GM18870 (cell line): Measurements from ENCODE around the gene MSI2.
"Not testable (repeated sequence)": the region's sequence is repeated elsewhere in the genome, so short reads cannot be mapped to it uniquely, and the experiment has no call there.

Experiments
- ATAC-seq: cut with Tn5 transposase; IDR thresholded peaks from one replicate; pipeline ENCODE4 v1.9.1; 2021; ENCODE audit warnings: moderate library complexity; ENCODE audit not compliant: unreplicated experiment

Gene MSI2

GRCh38 chr17:57288773-57289121 lies 32.4 kb downstream of the MSI2 start:
- no peak for ATAC-seq

- ATAC-seq: no peak
These were observed 32.8 kb downstream of the MSI2 start for GRCh38 chr17:57289130-57289529.

GRCh38 chr17:57289613-57290012 lies 33.3 kb downstream of the MSI2 start:
- no peak for ATAC-seq

- no peak for ATAC-seq
These were observed 34.7 kb downstream of the MSI2 start for GRCh38 chr17:57290981-57291380.

- no peak for ATAC-seq
These were observed 35.8 kb downstream of the MSI2 start for GRCh38 chr17:57292091-57292490.

GRCh38 chr17:57293077-57293476 lies 36.8 kb downstream of the MSI2 start:
- ATAC-seq: no peak

- ATAC-seq: no peak
These were observed 37.8 kb downstream of the MSI2 start for GRCh38 chr17:57294101-57294500.

- ATAC-seq: no peak
These were observed 38.5 kb downstream of the MSI2 start for GRCh38 chr17:57294629-57295501.

- no peak for ATAC-seq
These were observed 39.3 kb downstream of the MSI2 start for GRCh38 chr17:57295526-57296023.

- ATAC-seq: no peak
These were observed 39.9 kb downstream of the MSI2 start for GRCh38 chr17:57296231-57296630.

GRCh38 chr17:57299176-57299575 lies 42.9 kb downstream of the MSI2 start:
- ATAC-seq: no peak

- not testable (repeated sequence) for ATAC-seq
These were observed 44.3 kb downstream of the MSI2 start for GRCh38 chr17:57300592-57300991.

GRCh38 chr17:57302690-57303465 lies 46.6 kb downstream of the MSI2 start:
- ATAC-seq: no peak

GRCh38 chr17:57305144-57305728 lies 48.9 kb downstream of the MSI2 start:
- ATAC-seq: no peak

- no peak for ATAC-seq
These were observed 49.7 kb downstream of the MSI2 start for GRCh38 chr17:57305908-57306504.

- no peak for ATAC-seq
These were observed 52.3 kb downstream of the MSI2 start for GRCh38 chr17:57308543-57309186.

- no peak for ATAC-seq
These were observed 53.2 kb downstream of the MSI2 start for GRCh38 chr17:57309479-57309878.

- no peak for ATAC-seq
These were observed 55.2 kb downstream of the MSI2 start for GRCh38 chr17:57311281-57312216.

- ATAC-seq: no peak
These were observed 55.9 kb downstream of the MSI2 start for GRCh38 chr17:57312242-57312641.
